GM12878 (cell line): ENCODE results near the gene KRT14. TPM values are rescaled to one million over a fixed set of nuclear protein-coding genes. Genes with fewer than 3 reads are reported as not detected.

ENCODE experiments used
- ATAC-seq: fragments of 200-7000 bp; cut with Tn5 transposase; 3 replicates; pipeline ENCODE4 v1.9.1; 2020; ENCODE audit warnings: mild to moderate bottlenecking, moderate library complexity
- BruUV-seq: library from RNA; stranded (reverse); fragments of 400-500 nt; replicated peaks from 2 replicates; lab custom pipeline; 2021; lab: Mats Ljungman, UMichigan
- CTCF ChIA-PET: fragments of 300-600 bp; sonication (Branson Sonifier 250); formaldehyde crosslinking; extraction: SDS; loops from one replicate; lab custom pipeline; 2021; ENCODE audit warnings: inconsistent platforms; lab: Yijun Ruan, JAX
- POLR2A ChIA-PET: fragments of 350-600 bp; formaldehyde crosslinking; extraction: SDS; loops from one replicate; lab custom pipeline; 2021; ENCODE audit warnings: inconsistent platforms; lab: Charles Lee
- RAD21 ChIA-PET: fragments of 300-600 bp; sonication (Branson Sonifier 250); formaldehyde crosslinking; loops from one replicate; lab custom pipeline; 2023; ENCODE audit warnings: antibody characterized with exemption; ENCODE audit not compliant: unreplicated experiment; lab: Charles Lee
- SMC1A ChIA-PET: fragments of 300-600 bp; sonication (Branson Sonifier 250); formaldehyde crosslinking; loops from one replicate; lab custom pipeline; 2023; ENCODE audit not compliant: unreplicated experiment, uncharacterized antibody; lab: Charles Lee
- DNase-seq: peaks from one replicate; pipeline ENCODE4 v3.0.0-alpha.2; 2011; ENCODE audit warnings: low read depth, low spot score
- FAIRE-seq: peaks from 3 replicates; lab custom pipeline; 2011; peaks lifted over from hg19 to GRCh38; lab: Jason Lieb, UNC
- H2AFZ ChIP-seq: 2 replicates; pipeline ENCODE4 v1.6.0; 2011; ENCODE audit warnings: low read depth, low read length, control low read depth; ENCODE audit not compliant: control insufficient read depth
- H3K27ac ChIP-seq: 2 replicates; pipeline ENCODE4 v1.5.1; 2011; ENCODE audit warnings: control low read depth; ENCODE audit not compliant: control insufficient read depth, insufficient read depth
- H3K27me3 ChIP-seq, 2 experiments: replicated peaks in 1 of 2; 2 replicates each; pipeline versions ENCODE4 v1.6.0 to v1.6.1; 2011; ENCODE audit warnings: low read length in 1 of 2; ENCODE audit not compliant: control insufficient read depth in 2 of 2, insufficient read depth in 2 of 2
- H3K36me3 ChIP-seq, 2 experiments: 2 replicates each; pipeline ENCODE4 v1.5.1; 2011; ENCODE audit warnings: low read length in 1 of 2; ENCODE audit not compliant: control insufficient read depth in 2 of 2, insufficient read depth in 2 of 2
- H3K4me1 ChIP-seq: 2 replicates; pipeline ENCODE4 v1.6.1; 2011; ENCODE audit warnings: mild to moderate bottlenecking, low read length, moderate library complexity, mixed read lengths; ENCODE audit not compliant: control insufficient read depth, insufficient read depth
- H3K4me2 ChIP-seq: 2 replicates; pipeline ENCODE4 v1.6.0; 2011; ENCODE audit warnings: control low read depth; ENCODE audit not compliant: control insufficient read depth, insufficient read depth
- H3K4me3 ChIP-seq: fragments of 200-600 bp; sonication (generic); 2 replicates; pipeline ENCODE4 v1.5.1; 2016
- H3K79me2 ChIP-seq: 2 replicates; pipeline ENCODE4 v1.6.0; 2011; ENCODE audit warnings: low read length; ENCODE audit not compliant: control insufficient read depth, insufficient read depth
- H3K9ac ChIP-seq: 2 replicates; pipeline ENCODE4 v1.8.0; 2011; ENCODE audit warnings: low read length, control low read depth, mixed read lengths; ENCODE audit not compliant: control insufficient read depth, insufficient read depth
- H3K9me3 ChIP-seq: replicated peaks from 3 replicates; pipeline ENCODE4 v1.5.1; 2011; ENCODE audit warnings: mild to moderate bottlenecking, low read length; ENCODE audit not compliant: control insufficient read depth, insufficient read depth
- H4K20me1 ChIP-seq: 2 replicates; pipeline ENCODE4 v1.6.0; 2011; ENCODE audit not compliant: control insufficient read depth, insufficient read depth
- CHD1 ChIP-seq: IDR thresholded peaks from 2 replicates; pipeline ENCODE4 v1.6.1; 2012; ENCODE audit warnings: low read depth, low read length, improper control_type of control experiment
- EED ChIP-seq: sonication (generic); IDR thresholded peaks from 2 replicates; pipeline ENCODE4 v1.6.1; 2016; ENCODE audit warnings: antibody characterized with exemption, low read depth
- IKZF1 ChIP-seq: fragments of 450-650 bp; conservative IDR thresholded peaks from 2 replicates; pipeline ENCODE4 v1.6.1; 2017; ENCODE audit warnings: antibody characterized with exemption, mild to moderate bottlenecking
- JUND ChIP-seq: IDR thresholded peaks from 2 replicates; pipeline ENCODE4 v1.6.1; 2012; ENCODE audit warnings: low read depth, mild to moderate bottlenecking, low read length, improper control_type of control experiment, moderate library complexity
- MEF2B ChIP-seq: fragments of 450-650 bp; IDR thresholded peaks from 2 replicates; pipeline ENCODE4 v1.6.1; 2018; ENCODE audit warnings: mild to moderate bottlenecking, moderate library complexity; ENCODE audit not compliant: partially characterized antibody, poor library complexity, severe bottlenecking
- NRF1 ChIP-seq: conservative IDR thresholded peaks from 2 replicates; pipeline ENCODE4 v1.6.1; 2011; ENCODE audit warnings: mild to moderate bottlenecking, low read depth, low read length, improper control_type of control experiment
- SUZ12 ChIP-seq: fragments of 200-600 bp; sonication (generic); IDR thresholded peaks from one replicate; pipeline ENCODE4 v1.6.1; 2018; ENCODE audit warnings: antibody characterized with exemption, mild to moderate bottlenecking; ENCODE audit not compliant: unreplicated experiment
- ZNF24 ChIP-seq: fragments of 450-650 bp; IDR thresholded peaks from 2 replicates; pipeline ENCODE4 v1.6.1; 2017; ENCODE audit warnings: antibody characterized with exemption, mild to moderate bottlenecking
- WGBS: methylation state at CpG from one replicate; pipeline ENCODE4 v1.1.6; 2016; ENCODE audit warnings: low lambda C conversion rate; ENCODE audit not compliant: insufficient replicate concordance, insufficient coverage; ENCODE audit errors: missing lambda C conversion rate; 5-methylcytosine and 5-hydroxymethylcytosine counted together
- in situ Hi-C: fragments of 300-500 bp; cut with MboI; formaldehyde crosslinking; loops from 9 replicates; pipeline ENCODE4 v1.14.3; 2018; ENCODE audit warnings: mixed read lengths
- intact Hi-C: fragments of 100-400 bp; cut with micrococcal nuclease; formaldehyde crosslinking; loops from one replicate; pipeline ENCODE4 v1.14.2; 2022; ENCODE audit not compliant: unreplicated experiment
- polyA plus RNA-seq, 11 experiments: library from polyadenylated mRNA; depleted of rRNA in 4 of 11; unstranded in 6 of 11; stranded (reverse) in 5 of 11; fragments of >200 nt; fragmentation: Nextera tagmentation in 4 of 11; fragmentation: Illumina TruSeq in 1 of 11; extraction: Ambion mirVana in 4 of 11; extraction: Trizol in 1 of 11; gene quantifications; 1 replicate in 1 of 11; 2 replicates in 10 of 11; pipeline versions ENCODE4 v1.2.1 to v1.2.3, GENCODE V29; 2011 to 2016; ENCODE audit warnings: inconsistent platforms in 2 of 11, missing spikeins in 2 of 11, low read depth in 1 of 11
- total RNA-seq, 4 experiments: library from RNA; depleted of rRNA in 3 of 4; stranded (reverse); fragments of >200 nt in 3 of 4; fragmentation: Illumina TruSeq in 1 of 4; extraction: Trizol in 1 of 4; gene quantifications; 2 replicates each; pipeline versions ENCODE4 v1.2.1 to v1.2.3, GENCODE V29; 2013 to 2021
- TF ChIP-seq, protein P1 (sequence below): fragments of 450-650 bp; conservative IDR thresholded peaks from 2 replicates; pipeline ENCODE4 v1.6.1; 2017; ENCODE audit warnings: mild to moderate bottlenecking, moderate library complexity
- TF ChIP-seq, protein P2 (sequence below): fragments of 150-350 bp; IDR thresholded peaks from 2 replicates; pipeline ENCODE4 v1.6.1; 2016; ENCODE audit warnings: low read depth, low read length

The KRT14 gene
- total and polyA plus RNA-seq, 10 of the 15 experiments (the other 5 are each of a cell fraction or from before 2014, with no cell fraction given), result 1.5 TPM; not detected in 9

DNA sequence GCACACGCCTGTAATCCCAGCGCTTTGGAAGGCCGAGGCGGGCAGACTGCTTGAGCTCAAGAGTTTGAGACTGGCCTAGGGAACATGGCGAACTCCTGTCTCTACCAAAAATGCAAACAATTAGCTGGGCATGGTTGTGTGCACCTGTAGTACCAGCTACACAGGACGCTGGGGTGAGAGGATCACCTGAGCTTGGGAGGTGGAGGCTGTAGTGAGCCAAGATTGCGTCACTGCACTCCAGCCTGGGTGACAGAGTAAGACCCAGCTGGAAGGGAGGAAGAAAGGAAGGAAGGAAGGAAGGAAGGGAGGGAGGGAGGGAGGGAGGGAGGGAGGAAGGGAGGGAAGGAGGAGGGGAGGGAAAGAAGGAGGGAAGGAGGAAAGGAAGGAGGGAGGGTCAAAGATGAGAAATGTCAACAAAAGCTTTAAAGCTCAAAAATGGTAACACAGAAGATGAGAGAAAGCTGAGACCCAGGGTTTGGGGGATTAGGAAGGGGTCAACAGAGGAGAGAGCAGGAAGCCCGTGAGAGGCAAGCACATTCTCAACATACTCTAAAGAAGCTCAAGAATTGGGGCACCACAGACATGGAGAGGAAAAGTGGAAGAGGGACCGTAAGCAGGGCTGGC lies 53.6 kb downstream of the KRT14 start:
- TF ChIP-seq EED, result no peak
- TF ChIP-seq JUND, result no peak
- TF ChIP-seq CHD1, result no peak
- no peak for TF ChIP-seq ZNF24
- TF ChIP-seq, protein P1, sequence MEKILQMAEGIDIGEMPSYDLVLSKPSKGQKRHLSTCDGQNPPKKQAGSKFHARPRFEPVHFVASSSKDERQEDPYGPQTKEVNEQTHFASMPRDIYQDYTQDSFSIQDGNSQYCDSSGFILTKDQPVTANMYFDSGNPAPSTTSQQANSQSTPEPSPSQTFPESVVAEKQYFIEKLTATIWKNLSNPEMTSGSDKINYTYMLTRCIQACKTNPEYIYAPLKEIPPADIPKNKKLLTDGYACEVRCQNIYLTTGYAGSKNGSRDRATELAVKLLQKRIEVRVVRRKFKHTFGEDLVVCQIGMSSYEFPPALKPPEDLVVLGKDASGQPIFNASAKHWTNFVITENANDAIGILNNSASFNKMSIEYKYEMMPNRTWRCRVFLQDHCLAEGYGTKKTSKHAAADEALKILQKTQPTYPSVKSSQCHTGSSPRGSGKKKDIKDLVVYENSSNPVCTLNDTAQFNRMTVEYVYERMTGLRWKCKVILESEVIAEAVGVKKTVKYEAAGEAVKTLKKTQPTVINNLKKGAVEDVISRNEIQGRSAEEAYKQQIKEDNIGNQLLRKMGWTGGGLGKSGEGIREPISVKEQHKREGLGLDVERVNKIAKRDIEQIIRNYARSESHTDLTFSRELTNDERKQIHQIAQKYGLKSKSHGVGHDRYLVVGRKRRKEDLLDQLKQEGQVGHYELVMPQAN, result no peak
- TF ChIP-seq MEF2B, result no peak
- TF ChIP-seq IKZF1, result no peak
- TF ChIP-seq, protein P2, sequence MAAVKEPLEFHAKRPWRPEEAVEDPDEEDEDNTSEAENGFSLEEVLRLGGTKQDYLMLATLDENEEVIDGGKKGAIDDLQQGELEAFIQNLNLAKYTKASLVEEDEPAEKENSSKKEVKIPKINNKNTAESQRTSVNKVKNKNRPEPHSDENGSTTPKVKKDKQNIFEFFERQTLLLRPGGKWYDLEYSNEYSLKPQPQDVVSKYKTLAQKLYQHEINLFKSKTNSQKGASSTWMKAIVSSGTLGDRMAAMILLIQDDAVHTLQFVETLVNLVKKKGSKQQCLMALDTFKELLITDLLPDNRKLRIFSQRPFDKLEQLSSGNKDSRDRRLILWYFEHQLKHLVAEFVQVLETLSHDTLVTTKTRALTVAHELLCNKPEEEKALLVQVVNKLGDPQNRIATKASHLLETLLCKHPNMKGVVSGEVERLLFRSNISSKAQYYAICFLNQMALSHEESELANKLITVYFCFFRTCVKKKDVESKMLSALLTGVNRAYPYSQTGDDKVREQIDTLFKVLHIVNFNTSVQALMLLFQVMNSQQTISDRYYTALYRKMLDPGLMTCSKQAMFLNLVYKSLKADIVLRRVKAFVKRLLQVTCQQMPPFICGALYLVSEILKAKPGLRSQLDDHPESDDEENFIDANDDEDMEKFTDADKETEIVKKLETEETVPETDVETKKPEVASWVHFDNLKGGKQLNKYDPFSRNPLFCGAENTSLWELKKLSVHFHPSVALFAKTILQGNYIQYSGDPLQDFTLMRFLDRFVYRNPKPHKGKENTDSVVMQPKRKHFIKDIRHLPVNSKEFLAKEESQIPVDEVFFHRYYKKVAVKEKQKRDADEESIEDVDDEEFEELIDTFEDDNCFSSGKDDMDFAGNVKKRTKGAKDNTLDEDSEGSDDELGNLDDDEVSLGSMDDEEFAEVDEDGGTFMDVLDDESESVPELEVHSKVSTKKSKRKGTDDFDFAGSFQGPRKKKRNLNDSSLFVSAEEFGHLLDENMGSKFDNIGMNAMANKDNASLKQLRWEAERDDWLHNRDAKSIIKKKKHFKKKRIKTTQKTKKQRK, result no peak
- no peak for TF ChIP-seq NRF1
- no peak for TF ChIP-seq SUZ12
- Histone ChIP-seq H2AFZ (no peak overlapping the region), H3K4me3 (no peak overlapping the region), H3K4me2 (no peak overlapping the region), H3K4me1 (no peaks in the 10 kb centered on the region), H4K20me1 (no peaks in the 10 kb centered on the region), H3K79me2 (no peaks in the 10 kb centered on the region), H3K27me3 (peaks cover 12 to 14% of the 10 kb centered on the region in 2 experiments), H3K27ac (no peak overlapping the region), H3K36me3 (no peaks in the 10 kb centered on the region), H3K9ac (no peak overlapping the region), H3K9me3 (no peaks in the 10 kb centered on the region)
- SMC1A ChIA-PET, result no interaction called here
- POLR2A ChIA-PET, result no interaction called here
- intact Hi-C loops (no loop called here), in situ Hi-C loops (no loop called here)
- DNase-seq (no peak), FAIRE-seq (no peak), ATAC-seq (no peak)
- 10% methylated on average over 8 of the region's 9 CpGs for WGBS
- BruUV-seq, result no TSS peak
- CTCF ChIA-PET, result interaction anchor here (2.5 kb wide), 1 partner anchor 16 kb away, joined by 8 read pairs; no protein-coding TSS in a partner anchor
- RAD21 ChIA-PET, result no interaction called here

Other genes with a start within 250 kb of the KRT14 start
Only the 7 nearest of the 22 such genes appear.
- not detected in 2 replicates for gene KRT36, start 97.0 kb downstream of the KRT14 start, total RNA-seq (2014; rRNA removed)
- gene KRT36, start 97.0 kb downstream of the KRT14 start, total RNA-seq (2014; rRNA removed; fragmentation: Illumina TruSeq; extraction: Trizol), result not detected in 2 replicates
- not detected in 2 replicates for gene KRT36, start 97.0 kb downstream of the KRT14 start, total RNA-seq (2021)
- not detected in 2 replicates for gene KRT36, start 97.0 kb downstream of the KRT14 start, polyA plus RNA-seq (2011; rRNA removed)
- gene KRT36, start 97.0 kb downstream of the KRT14 start, polyA plus RNA-seq (2014; fragmentation: Illumina TruSeq; extraction: Trizol), result not detected in 2 replicates
- gene KRT36, start 97.0 kb downstream of the KRT14 start, polyA plus RNA-seq (2014; fragmentation: Nextera tagmentation; extraction: Ambion mirVana), result not detected
- not detected in 2 replicates for gene KRT36, start 97.0 kb downstream of the KRT14 start, polyA plus RNA-seq (2014; rRNA removed)
- not detected for gene KRT36, start 97.0 kb downstream of the KRT14 start, polyA plus RNA-seq (2016; fragmentation: Nextera tagmentation; extraction: Ambion mirVana)
- gene KRT13, start 81.3 kb downstream of the KRT14 start, total RNA-seq (2014; rRNA removed), result not detected in 2 replicates
- not detected in 2 replicates for gene KRT13, start 81.3 kb downstream of the KRT14 start, total RNA-seq (2014; rRNA removed; fragmentation: Illumina TruSeq; extraction: Trizol)
- gene KRT13, start 81.3 kb downstream of the KRT14 start, total RNA-seq (2021), result not detected in 2 replicates
- not detected in 2 replicates for gene KRT13, start 81.3 kb downstream of the KRT14 start, polyA plus RNA-seq (2011; rRNA removed)
- gene KRT13, start 81.3 kb downstream of the KRT14 start, polyA plus RNA-seq (2014; fragmentation: Illumina TruSeq; extraction: Trizol), result not detected in 2 replicates
- not detected for gene KRT13, start 81.3 kb downstream of the KRT14 start, polyA plus RNA-seq (2014; fragmentation: Nextera tagmentation; extraction: Ambion mirVana)
- not detected in 2 replicates for gene KRT13, start 81.3 kb downstream of the KRT14 start, polyA plus RNA-seq (2014; rRNA removed)
- gene KRT13, start 81.3 kb downstream of the KRT14 start, polyA plus RNA-seq (2016; fragmentation: Nextera tagmentation; extraction: Ambion mirVana), result not detected
- gene KRT15, start 68.0 kb downstream of the KRT14 start, total RNA-seq (2014; rRNA removed), result 0.06 TPM in 1 of 2 replicates, not detected in the other
- not detected in 2 replicates for gene KRT15, start 68.0 kb downstream of the KRT14 start, total RNA-seq (2014; rRNA removed; fragmentation: Illumina TruSeq; extraction: Trizol)
- gene KRT15, start 68.0 kb downstream of the KRT14 start, total RNA-seq (2021), result not detected in 2 replicates
- gene KRT15, start 68.0 kb downstream of the KRT14 start, polyA plus RNA-seq (2011; rRNA removed), result not detected in 2 replicates
- not detected in 2 replicates for gene KRT15, start 68.0 kb downstream of the KRT14 start, polyA plus RNA-seq (2014; fragmentation: Illumina TruSeq; extraction: Trizol)
- not detected for gene KRT15, start 68.0 kb downstream of the KRT14 start, polyA plus RNA-seq (2014; fragmentation: Nextera tagmentation; extraction: Ambion mirVana)
- 0.17 TPM in 1 of 2 replicates, not detected in the other for gene KRT15, start 68.0 kb downstream of the KRT14 start, polyA plus RNA-seq (2014; rRNA removed)
- not detected for gene KRT15, start 68.0 kb downstream of the KRT14 start, polyA plus RNA-seq (2016; fragmentation: Nextera tagmentation; extraction: Ambion mirVana)
- gene KRT19, start 58.6 kb downstream of the KRT14 start, total RNA-seq (2014; rRNA removed), result not detected in 2 replicates
- gene KRT19, start 58.6 kb downstream of the KRT14 start, total RNA-seq (2014; rRNA removed; fragmentation: Illumina TruSeq; extraction: Trizol), result not detected in 2 replicates
- gene KRT19, start 58.6 kb downstream of the KRT14 start, total RNA-seq (2021), result 1.7 and 2.0 TPM in 2 replicates
- gene KRT19, start 58.6 kb downstream of the KRT14 start, polyA plus RNA-seq (2011; rRNA removed), result not detected in 2 replicates
- not detected in 2 replicates for gene KRT19, start 58.6 kb downstream of the KRT14 start, polyA plus RNA-seq (2014; fragmentation: Illumina TruSeq; extraction: Trizol)
- gene KRT19, start 58.6 kb downstream of the KRT14 start, polyA plus RNA-seq (2014; fragmentation: Nextera tagmentation; extraction: Ambion mirVana), result not detected
- not detected in 2 replicates for gene KRT19, start 58.6 kb downstream of the KRT14 start, polyA plus RNA-seq (2014; rRNA removed)
- gene KRT19, start 58.6 kb downstream of the KRT14 start, polyA plus RNA-seq (2016; fragmentation: Nextera tagmentation; extraction: Ambion mirVana), result under 1 TPM in 1 of 2 experiments, not detected in 1; 0.19 TPM
- not detected in 2 replicates for gene KRT9, start 14.8 kb downstream of the KRT14 start, total RNA-seq (2014; rRNA removed)
- not detected in 2 replicates for gene KRT9, start 14.8 kb downstream of the KRT14 start, total RNA-seq (2014; rRNA removed; fragmentation: Illumina TruSeq; extraction: Trizol)
- gene KRT9, start 14.8 kb downstream of the KRT14 start, total RNA-seq (2021), result not detected in 2 replicates
- gene KRT9, start 14.8 kb downstream of the KRT14 start, polyA plus RNA-seq (2011; rRNA removed), result not detected in 2 replicates
- not detected in 2 replicates for gene KRT9, start 14.8 kb downstream of the KRT14 start, polyA plus RNA-seq (2014; fragmentation: Illumina TruSeq; extraction: Trizol)
- gene KRT9, start 14.8 kb downstream of the KRT14 start, polyA plus RNA-seq (2014; fragmentation: Nextera tagmentation; extraction: Ambion mirVana), result not detected
- not detected in 2 replicates for gene KRT9, start 14.8 kb downstream of the KRT14 start, polyA plus RNA-seq (2014; rRNA removed)
- not detected for gene KRT9, start 14.8 kb downstream of the KRT14 start, polyA plus RNA-seq (2016; fragmentation: Nextera tagmentation; extraction: Ambion mirVana)
- gene KRT16, start 25.9 kb upstream of the KRT14 start, total RNA-seq (2014; rRNA removed), result not detected in 2 replicates
- gene KRT16, start 25.9 kb upstream of the KRT14 start, total RNA-seq (2014; rRNA removed; fragmentation: Illumina TruSeq; extraction: Trizol), result not detected in 2 replicates
- gene KRT16, start 25.9 kb upstream of the KRT14 start, total RNA-seq (2021), result not detected in 2 replicates
- 0.07 TPM in 1 of 2 replicates, not detected in the other for gene KRT16, start 25.9 kb upstream of the KRT14 start, polyA plus RNA-seq (2011; rRNA removed)
- not detected in 2 replicates for gene KRT16, start 25.9 kb upstream of the KRT14 start, polyA plus RNA-seq (2014; fragmentation: Illumina TruSeq; extraction: Trizol)
- gene KRT16, start 25.9 kb upstream of the KRT14 start, polyA plus RNA-seq (2014; fragmentation: Nextera tagmentation; extraction: Ambion mirVana), result not detected
- not detected in 2 replicates for gene KRT16, start 25.9 kb upstream of the KRT14 start, polyA plus RNA-seq (2014; rRNA removed)
- gene KRT16, start 25.9 kb upstream of the KRT14 start, polyA plus RNA-seq (2016; fragmentation: Nextera tagmentation; extraction: Ambion mirVana), result not detected
- 1.4 and 3.7 TPM in 2 replicates for gene KRT17, start 37.7 kb upstream of the KRT14 start, total RNA-seq (2014; rRNA removed)
- 2.4 and 2.7 TPM in 2 replicates for gene KRT17, start 37.7 kb upstream of the KRT14 start, total RNA-seq (2014; rRNA removed; fragmentation: Illumina TruSeq; extraction: Trizol)
- 2.4 and 2.7 TPM in 2 replicates for gene KRT17, start 37.7 kb upstream of the KRT14 start, total RNA-seq (2021)
- 13.5 and 30.0 TPM in 2 replicates for gene KRT17, start 37.7 kb upstream of the KRT14 start, polyA plus RNA-seq (2011; rRNA removed)
- 1.9 TPM in 1 of 2 replicates, not detected in the other for gene KRT17, start 37.7 kb upstream of the KRT14 start, polyA plus RNA-seq (2014; fragmentation: Illumina TruSeq; extraction: Trizol)
- gene KRT17, start 37.7 kb upstream of the KRT14 start, polyA plus RNA-seq (2014; fragmentation: Nextera tagmentation; extraction: Ambion mirVana), result 1 to 10 TPM in 1 of 2 experiments, under 1 TPM in 1; 0.47 to 1.4 TPM
- 4.0 and 6.3 TPM in 2 replicates for gene KRT17, start 37.7 kb upstream of the KRT14 start, polyA plus RNA-seq (2014; rRNA removed)
- gene KRT17, start 37.7 kb upstream of the KRT14 start, polyA plus RNA-seq (2016; fragmentation: Nextera tagmentation; extraction: Ambion mirVana), result 1 to 10 TPM; 4.2 to 5.5 TPM